ENCODE measurements around the gene ZFP1.

- TF ChIP-seq CTCF (IDR thresholded peaks at IDR 0.05; ENCODE audit: borderline replicate concordance, extremely low read depth, low read length, poor library complexity, severe bottlenecking) (no peak), EZH2 (IDR thresholded peaks at IDR 0.05; ENCODE audit: borderline replicate concordance, low read depth, low read length, severe bottlenecking) (no peak)
Observed at GRCh38 chr16:75172578-75172977, 24.3 kb downstream of the ZFP1 start.
